Panc1 (cell line): ENCODE measurements around the gene TMEM108. TPM values are rescaled to one million over a fixed set of nuclear protein-coding genes. Genes with fewer than 3 reads are reported as not detected.

Experiments used
- ATAC-seq: fragments of 200-7000 bp; cut with Tn5 transposase; 2 replicates; pipeline ENCODE4 v1.9.1; 2020; ENCODE audit warnings: mild to moderate bottlenecking, moderate library complexity
- BruUV-seq: library from RNA; stranded (reverse); fragments of 400-500 nt; replicated peaks from 2 replicates; lab custom pipeline; 2021; lab: Mats Ljungman, UMichigan
- CTCF ChIA-PET: fragments of 300-600 bp; sonication (Branson Sonifier 250); formaldehyde crosslinking; loops from one replicate; lab custom pipeline; 2022; ENCODE audit warnings: antibody characterized with exemption; lab: Charles Lee
- POLR2A ChIA-PET: fragments of 300-600 bp; sonication (Branson Sonifier 250); formaldehyde crosslinking; loops from one replicate; lab custom pipeline; 2022; ENCODE audit warnings: antibody characterized with exemption; lab: Charles Lee
- DNase-seq: peaks from one replicate; pipeline ENCODE4 v3.0.0-alpha.2; 2010; ENCODE audit warnings: low read depth, low spot score
- H3K27ac ChIP-seq: 2 replicates; pipeline ENCODE4 v1.5.1; 2011; ENCODE audit warnings: mild to moderate bottlenecking, low read length, inconsistent platforms
- H3K27me3 ChIP-seq: fragments of 200-500 bp; sonication (Bioruptor generic); 2 replicates; pipeline ENCODE4 v1.6.0; 2014; ENCODE audit warnings: low read length, inconsistent platforms; ENCODE audit not compliant: control insufficient read depth, insufficient read depth
- H3K36me3 ChIP-seq: fragments of 200-500 bp; sonication (Bioruptor generic); 2 replicates; pipeline ENCODE4 v1.5.1; 2014; ENCODE audit warnings: inconsistent platforms, mild to moderate bottlenecking, low read length, moderate library complexity; ENCODE audit not compliant: control insufficient read depth, insufficient read depth
- H3K4me1 ChIP-seq: 2 replicates; pipeline ENCODE4 v1.5.1; 2011; ENCODE audit warnings: inconsistent platforms, mild to moderate bottlenecking, low read length, moderate library complexity; ENCODE audit not compliant: control insufficient read depth, insufficient read depth
- H3K4me3 ChIP-seq, 2 experiments: 2 replicates each; pipeline ENCODE4 v1.5.1; 2011 to 2012; ENCODE audit warnings: low read depth in 2 of 2, low read length in 2 of 2, mild to moderate bottlenecking in 2 of 2, inconsistent platforms in 1 of 2, moderate library complexity in 1 of 2
- H3K9me3 ChIP-seq: fragments of 200-500 bp; sonication (Bioruptor generic); 2 replicates; pipeline ENCODE4 v1.5.1; 2014; ENCODE audit warnings: low read depth, mild to moderate bottlenecking, inconsistent platforms, low read length, moderate library complexity; ENCODE audit not compliant: control insufficient read depth, insufficient read depth
- CTCF ChIP-seq: fragments of 450-650 bp; IDR thresholded peaks from 2 replicates; pipeline ENCODE4 v1.5.1; 2017; ENCODE audit warnings: mild to moderate bottlenecking
- POLR2AphosphoS5 ChIP-seq: IDR thresholded peaks from 2 replicates; pipeline ENCODE4 v1.6.1; 2012; ENCODE audit warnings: mild to moderate bottlenecking, low read depth, low read length, moderate library complexity
- REST ChIP-seq, 2 experiments: IDR thresholded peaks; 2 replicates each; pipeline ENCODE4 v1.6.1; 2011 to 2012; ENCODE audit warnings: low read depth in 2 of 2, control low read depth in 1 of 2, low read length in 1 of 2, mild to moderate bottlenecking in 1 of 2, moderate library complexity in 1 of 2; ENCODE audit not compliant: insufficient read depth in 1 of 2
- SIN3A ChIP-seq: IDR thresholded peaks from 2 replicates; pipeline ENCODE4 v1.6.1; 2012; ENCODE audit warnings: low read depth, mild to moderate bottlenecking, low read length, moderate library complexity, borderline replicate concordance; ENCODE audit not compliant: insufficient read depth
- TCF7L2 ChIP-seq: IDR thresholded peaks from 2 replicates; pipeline ENCODE4 v1.6.1; 2011; ENCODE audit warnings: mild to moderate bottlenecking, low read depth, low read length, inconsistent platforms
- in situ Hi-C: cut with HindIII; loops from 2 replicates; pipeline ENCODE4 v1.10.0; 2016; ENCODE audit warnings: low sequenced_read_pairs, low pct_unique_long_range_greater_than_20kb
- intact Hi-C: fragments of 100-400 bp; cut with micrococcal nuclease; formaldehyde crosslinking; loops from one replicate; pipeline ENCODE4 v1.10.0; 2022; ENCODE audit not compliant: unreplicated experiment
- total RNA-seq: library from RNA; stranded (reverse); gene quantifications from one replicate; pipeline ENCODE4 v1.2.1, GENCODE V29; 2021; ENCODE audit not compliant: unreplicated experiment

TMEM108 gene
- total RNA-seq, 1 experiment from 2014 or later: 0.41 TPM

- DNase-seq (no peak), ATAC-seq (no peak)
- H3K27me3 ChIP-seq: no peaks in the 10 kb centered on the region; the same call in 1 of the 2 replicates
- peaks cover 3% of the 10 kb centered on the region; the same call in 1 of the 2 replicates for H3K4me1 ChIP-seq
- H3K36me3 ChIP-seq: no peaks in the 10 kb centered on the region
- no TSS peak for BruUV-seq
- in situ Hi-C loops (no loop called here), intact Hi-C loops (no loop called here)
- ChIA-PET CTCF (interaction anchor here (0.7 kb wide), 1 partner anchor 255 kb away, joined by 4 read pairs; no protein-coding TSS in a partner anchor), POLR2A (no interaction called here)
- TF ChIP-seq TCF7L2 (no peak), REST (IDR thresholded peaks at IDR 0.05; ENCODE audit: insufficient read depth in 1 of 2, low read depth in 2 of 2, low read length in 1 of 2) (no peak)
- H3K27ac ChIP-seq: no peak overlapping the region
- no peaks in the 10 kb centered on the region for H3K9me3 ChIP-seq
- no peak overlapping the region for H3K4me3 ChIP-seq
Measured at GRCh38 chr3:133295199-133295901, 257.2 kb downstream of the TMEM108 start.

GRCh38 chr3:133295944-133296917 lies 258.0 kb downstream of the TMEM108 start:
- Histone ChIP-seq H3K4me1 (peaks cover 3% of the 10 kb centered on the region; the same call in 1 of the 2 replicates), H3K4me3 (no peak overlapping the region), H3K9me3 (no peaks in the 10 kb centered on the region), H3K27me3 (peaks cover 2% of the 10 kb centered on the region; the same call in 1 of the 2 replicates), H3K36me3 (no peaks in the 10 kb centered on the region), H3K27ac (no peak overlapping the region)
- no TSS peak for BruUV-seq
- ATAC-seq (no peak), DNase-seq (no peak)
- ChIA-PET POLR2A (no interaction called here), CTCF (no interaction called here)
- TF ChIP-seq CTCF (no peak), SIN3A (no peak), POLR2AphosphoS5 (no peak), REST (IDR thresholded peaks at IDR 0.05; ENCODE audit: insufficient read depth in 1 of 2, low read depth in 2 of 2, low read length in 1 of 2) (no peak), TCF7L2 (no peak)
- intact Hi-C loops (no loop called here), in situ Hi-C loops (no loop called here)
